Mucosa of stomach (tissue), 1 donor: Measurements from ENCODE around the gene RNF157.
A peak's percentile ranks its signal among the peaks of the same experiment; 100 is the strongest.
"Not testable (repeated sequence)": the region's sequence is repeated elsewhere in the genome, so short reads cannot be mapped to it uniquely, and the experiment has no call there.

Experiments used
- H3K27me3 ChIP-seq: one replicate; pipeline ENCODE4 v1.7.0; 2013; ENCODE audit warnings: mild to moderate bottlenecking, low read length; ENCODE audit not compliant: control insufficient read depth, insufficient read depth
- H3K36me3 ChIP-seq: one replicate; pipeline ENCODE4 v1.7.0; 2013; ENCODE audit warnings: low read length; ENCODE audit not compliant: control insufficient read depth, insufficient read depth
- H3K4me1 ChIP-seq: one replicate; pipeline ENCODE4 v1.7.0; 2013; ENCODE audit warnings: mild to moderate bottlenecking, low read length; ENCODE audit not compliant: control insufficient read depth, insufficient read depth
- H3K4me3 ChIP-seq: one replicate; pipeline ENCODE4 v1.7.0; 2013; ENCODE audit warnings: low read length
- H3K9ac ChIP-seq: one replicate; pipeline ENCODE4 v1.7.0; 2013; ENCODE audit warnings: mild to moderate bottlenecking, low read length, moderate library complexity
- H3K9me3 ChIP-seq: one replicate; pipeline ENCODE4 v1.7.0; 2013; ENCODE audit warnings: mild to moderate bottlenecking, low read length, moderate library complexity; ENCODE audit not compliant: control insufficient read depth
- donor health status: Pancreatic carcinoma.

RNF157 gene

DNA sequence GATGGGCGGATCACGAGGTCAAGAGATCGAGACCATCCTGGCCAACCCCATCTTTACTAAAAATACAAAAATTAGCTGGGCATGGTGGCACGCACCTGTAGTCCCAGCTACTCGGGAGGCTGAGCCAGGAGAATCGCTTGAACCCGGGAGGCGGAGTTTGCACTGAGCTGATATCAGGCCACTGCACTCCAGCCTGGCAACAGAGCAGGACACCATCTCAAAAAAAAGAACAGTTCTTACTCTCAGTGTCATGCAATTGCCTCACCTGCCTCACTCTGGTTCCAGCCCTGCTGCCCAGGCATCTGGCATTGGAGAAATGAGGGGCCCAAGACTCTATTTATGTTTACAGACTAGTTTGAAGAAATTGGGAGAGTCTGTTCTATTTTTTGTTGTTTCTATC, 4.4 kb upstream of the RNF157 start:
- H3K27me3 ChIP-seq: peaks cover 23% of the 10 kb centered on the region
- peaks cover 19% of the 10 kb centered on the region for H3K4me1 ChIP-seq
- H3K9me3 ChIP-seq, H3K4me3 ChIP-seq, H3K36me3 ChIP-seq, H3K9ac ChIP-seq: not testable (repeated sequence)

- peaks cover 26% of the 10 kb centered on the region for H3K27me3 ChIP-seq
- peaks cover 19% of the 10 kb centered on the region for H3K4me1 ChIP-seq
- no peak overlapping the region for H3K9ac ChIP-seq
- H3K9me3 ChIP-seq: no peaks in the 10 kb centered on the region
- H3K4me3 ChIP-seq: no peak overlapping the region
- no peaks in the 10 kb centered on the region for H3K36me3 ChIP-seq
These were observed 3.8 kb upstream of the RNF157 start for GRCh38 chr17:76243826-76244679.

DNA sequence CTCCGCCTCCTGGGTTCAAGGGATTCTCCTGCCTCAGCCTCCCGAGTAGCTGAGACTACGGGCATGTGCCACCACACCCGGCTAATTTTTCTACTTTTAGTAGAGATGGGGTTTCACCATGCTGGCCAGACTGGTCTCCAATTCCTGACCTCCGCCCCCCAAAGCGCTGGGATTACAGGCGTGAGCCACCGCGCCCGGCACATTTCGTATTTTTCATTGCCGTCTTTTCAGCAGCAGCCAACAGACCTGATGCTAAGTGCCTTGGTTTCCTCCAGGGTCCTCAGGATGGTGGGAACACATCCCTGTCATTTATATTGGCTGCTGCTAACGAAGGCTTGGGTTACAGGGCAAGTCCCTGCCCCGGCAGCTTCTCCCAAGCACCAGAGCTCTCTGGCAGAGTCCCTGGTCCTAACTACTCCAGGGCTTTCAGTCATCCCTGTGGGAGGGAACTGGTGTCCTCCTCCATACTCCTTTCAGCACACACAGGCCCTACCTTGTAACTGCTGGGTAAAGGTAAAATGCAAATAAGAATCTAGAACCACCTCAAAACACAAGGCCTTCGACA, 1.5 kb upstream of the RNF157 start:
- H3K4me3 ChIP-seq: no peak overlapping the region
- no peak overlapping the region for H3K9ac ChIP-seq

GRCh38 chr17:76241204-76241538, 878 bp upstream of the RNF157 start:
- Histone ChIP-seq H3K9me3 (no peaks in the 10 kb centered on the region), H3K27me3 (peaks cover 26% of the 10 kb centered on the region), H3K36me3 (no peaks in the 10 kb centered on the region), H3K4me1 (peaks cover 2% of the 10 kb centered on the region), H3K9ac (peak overlapping the region; percentile 62), H3K4me3 (peak overlapping the region; percentile 55)

More for the DNA sequence above, 1.5 kb upstream of the RNF157 start:
- Histone ChIP-seq H3K9me3 (no peaks in the 10 kb centered on the region), H3K36me3 (no peaks in the 10 kb centered on the region), H3K4me1 (peaks cover 8% of the 10 kb centered on the region), H3K27me3 (peaks cover 26% of the 10 kb centered on the region)

GRCh38 chr17:76239538-76240274, 587 bp downstream of the RNF157 start:
- Histone ChIP-seq H3K36me3 (no peaks in the 10 kb centered on the region), H3K4me3 (no peak overlapping the region), H3K9me3 (no peaks in the 10 kb centered on the region), H3K4me1 (no peaks in the 10 kb centered on the region), H3K27me3 (peaks cover 26% of the 10 kb centered on the region), H3K9ac (no peak overlapping the region)

DNA sequence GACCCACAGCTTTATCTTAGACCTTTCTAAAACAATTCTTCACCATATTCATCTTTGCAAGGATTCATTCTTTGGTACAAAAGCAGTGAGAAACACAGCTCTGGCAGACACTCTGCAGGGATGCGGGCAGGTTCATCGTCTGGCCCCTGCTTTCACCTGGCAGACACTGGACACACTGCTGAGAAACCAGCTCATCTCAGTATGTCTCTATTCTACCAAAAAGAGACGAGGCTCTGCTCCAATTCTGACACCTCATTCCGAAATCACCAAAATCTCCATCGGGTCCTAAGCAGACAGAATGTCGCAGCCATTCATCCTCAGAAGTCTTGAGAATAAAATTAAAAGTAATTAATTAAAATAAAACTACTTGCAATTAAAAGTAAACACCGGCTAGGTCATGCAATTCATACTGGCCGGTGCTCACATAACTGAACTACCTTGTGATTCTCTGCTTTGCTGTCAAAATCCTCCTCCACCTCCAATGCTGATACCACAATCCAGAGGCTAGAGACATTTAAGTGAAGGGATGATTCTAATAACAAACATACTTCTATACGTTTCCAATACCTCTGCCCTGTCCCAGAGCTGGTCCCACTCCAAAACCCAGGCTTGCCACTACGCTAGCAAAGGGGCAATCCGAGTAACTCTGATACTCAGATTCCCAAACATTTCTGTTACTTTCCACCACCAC, 1.3 kb downstream of the RNF157 start:
- Histone ChIP-seq H3K4me1 (no peaks in the 10 kb centered on the region), H3K27me3 (peaks cover 26% of the 10 kb centered on the region), H3K9me3 (no peaks in the 10 kb centered on the region), H3K36me3 (no peaks in the 10 kb centered on the region), H3K4me3 (no peak overlapping the region), H3K9ac (no peak overlapping the region)

DNA sequence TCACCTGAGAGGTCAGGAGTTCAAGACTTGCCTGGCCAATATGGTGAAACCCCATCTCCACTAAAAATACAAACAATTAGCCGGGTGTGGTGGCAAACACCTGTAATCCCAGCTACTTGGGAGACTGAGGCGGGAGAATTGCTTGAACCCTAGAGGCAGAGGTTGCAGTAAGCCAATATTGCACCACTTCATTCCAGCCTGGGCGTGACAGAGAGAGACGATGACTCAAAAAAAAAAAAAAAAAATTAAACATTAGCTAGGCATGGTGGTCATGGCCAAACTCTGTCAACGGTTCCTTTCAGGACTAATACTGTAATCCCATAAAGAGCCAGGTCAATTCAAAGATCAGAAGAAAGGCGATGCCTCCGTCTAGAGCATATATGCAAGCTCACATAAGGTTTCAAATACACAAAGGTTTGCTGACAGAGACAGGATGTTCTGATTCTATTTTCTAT, 2.4 kb downstream of the RNF157 start:
- Histone ChIP-seq H3K9me3 (no peaks in the 10 kb centered on the region), H3K36me3 (no peaks in the 10 kb centered on the region), H3K9ac (no peak overlapping the region), H3K4me3 (no peak overlapping the region), H3K27me3 (peaks cover 22% of the 10 kb centered on the region), H3K4me1 (no peaks in the 10 kb centered on the region)

DNA sequence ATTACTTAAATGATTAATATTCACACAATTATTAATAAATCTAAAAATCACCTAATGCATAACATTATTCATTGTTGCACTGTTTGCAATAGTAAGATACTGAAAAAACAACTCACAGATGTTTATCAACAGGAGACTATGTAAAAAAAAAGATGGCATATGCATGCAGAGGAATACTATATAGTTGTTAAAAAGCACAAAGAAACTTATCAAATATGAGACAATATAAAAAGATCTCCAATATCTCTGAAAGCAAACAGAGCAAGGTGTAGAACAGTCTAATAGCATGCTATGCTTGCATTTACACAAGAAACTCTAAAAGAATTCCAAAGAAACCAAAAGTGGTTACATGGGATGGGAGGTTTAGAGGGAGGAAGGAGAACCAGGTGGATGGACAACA, 3.7 kb downstream of the RNF157 start:
- Histone ChIP-seq H3K4me1 (no peaks in the 10 kb centered on the region), H3K27me3 (peaks cover 14% of the 10 kb centered on the region)

GRCh38 chr17:76235883-76236282, 4.4 kb downstream of the RNF157 start:
- no peaks in the 10 kb centered on the region for H3K4me1 ChIP-seq
- no peaks in the 10 kb centered on the region for H3K9me3 ChIP-seq
- peaks cover 8% of the 10 kb centered on the region for H3K27me3 ChIP-seq
- no peaks in the 10 kb centered on the region for H3K36me3 ChIP-seq
- no peak overlapping the region for H3K4me3 ChIP-seq
- H3K9ac ChIP-seq: no peak overlapping the region

More for the DNA sequence above, 3.7 kb downstream of the RNF157 start:
- Histone ChIP-seq H3K36me3 (no peaks in the 10 kb centered on the region), H3K4me3 (no peak overlapping the region), H3K9me3 (no peaks in the 10 kb centered on the region), H3K9ac (no peak overlapping the region)

DNA sequence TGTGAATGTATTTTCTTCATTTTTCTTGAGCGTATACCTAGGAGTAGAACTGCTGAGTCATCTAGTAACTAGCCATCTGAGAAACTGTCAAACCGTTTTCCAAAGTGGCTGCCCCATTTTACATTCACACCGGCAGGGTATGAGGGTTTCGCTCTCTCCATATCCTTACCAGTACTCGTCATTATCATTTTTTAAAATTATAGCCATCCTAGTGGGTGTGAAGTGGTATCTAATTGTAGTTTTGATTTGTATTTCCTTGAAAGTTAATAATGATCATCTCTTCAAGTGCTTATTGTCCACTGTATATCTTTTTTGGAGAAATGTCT, 6.0 kb downstream of the RNF157 start:
- Histone ChIP-seq H3K36me3 (no peaks in the 10 kb centered on the region), H3K4me1 (no peaks in the 10 kb centered on the region), H3K9me3 (no peaks in the 10 kb centered on the region), H3K27me3 (no peaks in the 10 kb centered on the region), H3K9ac (no peak overlapping the region), H3K4me3 (no peak overlapping the region)

DNA sequence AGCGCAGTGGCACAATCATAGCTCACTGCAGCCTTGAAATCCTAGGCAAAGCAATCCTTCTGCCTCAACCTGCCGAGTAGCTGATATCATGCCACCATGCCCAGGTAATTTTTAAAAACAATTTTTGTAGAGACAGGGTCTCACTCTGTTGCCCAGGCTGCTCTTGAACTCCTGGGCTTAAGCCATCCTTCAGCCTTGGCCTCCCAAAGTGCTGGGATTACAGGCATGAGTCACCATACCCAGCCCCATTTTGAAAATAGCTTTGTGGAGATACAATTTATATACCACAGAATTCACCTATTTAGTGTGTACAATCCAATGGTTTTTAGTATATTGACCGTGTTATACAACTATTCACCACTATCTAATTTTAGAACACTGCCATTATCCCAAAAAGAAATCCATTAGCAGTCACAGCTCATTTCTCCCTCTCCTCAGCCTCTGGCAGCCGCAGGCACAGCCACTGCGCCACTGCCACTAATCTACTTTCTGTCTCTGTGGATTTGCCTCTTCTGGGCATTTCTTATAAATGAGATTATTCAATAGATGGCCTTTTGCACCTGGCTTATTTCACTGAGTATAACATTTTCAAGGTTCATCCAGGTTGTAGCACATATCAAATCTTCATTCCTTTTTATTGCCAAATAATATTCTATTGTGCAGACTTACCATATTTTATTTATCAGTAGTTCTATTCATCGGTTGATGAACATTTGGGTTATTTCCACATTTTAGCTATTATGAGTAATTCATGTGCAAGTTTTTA, 6.5 kb downstream of the RNF157 start:
- Histone ChIP-seq H3K36me3 (no peaks in the 10 kb centered on the region), H3K4me1 (no peaks in the 10 kb centered on the region), H3K27me3 (no peaks in the 10 kb centered on the region), H3K4me3 (no peak overlapping the region), H3K9me3 (no peaks in the 10 kb centered on the region), H3K9ac (no peak overlapping the region)
